22Rv1 (cell line): Measurements from ENCODE around the gene MSANTD2.

Source experiments
- CTCF ChIP-seq: fragments of 450-650 bp; IDR thresholded peaks from 2 replicates; pipeline ENCODE4 v1.5.1; 2017; ENCODE audit warnings: mild to moderate bottlenecking
- ZFX ChIP-seq: fragments of 450-650 bp; IDR thresholded peaks from 2 replicates; pipeline ENCODE4 v1.6.1; 2017; ENCODE audit warnings: antibody characterized with exemption, borderline replicate concordance

DNA sequence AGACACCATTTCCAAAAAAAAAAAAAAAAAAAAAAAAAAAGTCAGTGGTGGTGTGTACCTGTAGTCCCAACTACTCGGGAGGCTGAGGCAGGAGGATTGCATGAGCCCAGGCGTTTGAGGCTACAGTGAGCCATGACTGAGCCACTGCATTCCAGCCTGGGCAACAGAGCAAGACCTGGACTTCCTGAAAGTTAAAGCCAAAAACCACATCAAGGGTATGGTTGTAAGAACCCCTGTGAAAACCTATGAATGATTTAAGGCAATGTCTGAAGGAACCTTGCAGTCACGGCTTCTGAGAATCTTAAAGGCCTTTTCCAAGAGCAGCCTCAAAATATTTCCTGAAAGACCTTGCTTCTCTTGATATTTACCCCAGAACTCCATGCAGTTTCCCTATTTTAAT, 30.5 kb upstream of the MSANTD2 start:
- TF ChIP-seq CTCF, result no peak
- TF ChIP-seq ZFX, result no peak
